Endothelial cell of umbilical vein (primary cell): Measurements from ENCODE around the gene TCERG1L. TPM values are rescaled to one million over a fixed set of nuclear protein-coding genes. Genes with fewer than 3 reads are reported as not detected.

ENCODE experiments used
- BruUV-seq: library from RNA; stranded (reverse); fragments of 400-500 nt; replicated peaks from 2 replicates; lab custom pipeline; 2021; lab: Mats Ljungman, UMichigan
- CTCF ChIA-PET: fragments of 300-600, 350-600 bp; sonication (Branson Sonifier 250); formaldehyde crosslinking; loops from one replicate; lab custom pipeline; 2021; ENCODE audit warnings: antibody characterized with exemption, inconsistent platforms; lab: Charles Lee
- POLR2A ChIA-PET: fragments of 300-600, 350-600 bp; sonication (Branson Sonifier 250); formaldehyde crosslinking; loops from one replicate; lab custom pipeline; 2021; ENCODE audit warnings: antibody characterized with exemption, inconsistent platforms; lab: Charles Lee
- DNase-seq: peaks from one replicate; pipeline ENCODE4 v3.0.0-alpha.2; 2011; ENCODE audit warnings: low read depth, low spot score
- FAIRE-seq: peaks from 2 replicates; lab custom pipeline; 2011; peaks lifted over from hg19 to GRCh38; lab: Jason Lieb, UNC
- H2AFZ ChIP-seq: 2 replicates; pipeline ENCODE4 v1.6.0; 2012; ENCODE audit warnings: low read depth, low read length, control low read depth, inconsistent platforms
- H3K27ac ChIP-seq: 2 replicates; pipeline ENCODE4 v1.5.1; 2011; ENCODE audit warnings: low read depth, mild to moderate bottlenecking, control low read depth, low read length, moderate library complexity; ENCODE audit not compliant: insufficient read depth
- H3K27me3 ChIP-seq, 2 experiments: 2 replicates each; pipeline versions ENCODE4 v1.6.0 to v1.6.1; 2011; ENCODE audit warnings: low read length in 2 of 2, mixed read lengths in 1 of 2; ENCODE audit not compliant: control insufficient read depth in 2 of 2, insufficient read depth in 2 of 2
- H3K36me3 ChIP-seq, 2 experiments: 2 replicates in 1 of 2; 3 replicates in 1 of 2; pipeline ENCODE4 v1.5.1; 2011; ENCODE audit warnings: low read length in 2 of 2, mild to moderate bottlenecking in 1 of 2, moderate library complexity in 1 of 2; ENCODE audit not compliant: control insufficient read depth in 2 of 2, insufficient read depth in 2 of 2; ENCODE audit errors: extremely low read depth in 1 of 2
- H3K4me1 ChIP-seq: 3 replicates; pipeline ENCODE4 v1.5.1; 2011; ENCODE audit warnings: mild to moderate bottlenecking, low read length; ENCODE audit not compliant: control insufficient read depth, insufficient read depth; ENCODE audit errors: extremely low read depth
- H3K4me2 ChIP-seq: 2 replicates; pipeline ENCODE4 v1.6.1; 2011; ENCODE audit warnings: low read length, control low read depth, mixed read lengths; ENCODE audit not compliant: insufficient read depth
- H3K4me3 ChIP-seq, 3 experiments: fragments of 200-600 bp in 1 of 3; sonication (generic), shearing (Covaris generic) in 1 of 3; replicated peaks in 1 of 3; 2 replicates each; pipeline ENCODE4 v1.5.1; 2011 to 2016; ENCODE audit warnings: control low read depth in 3 of 3, low read length in 3 of 3, mild to moderate bottlenecking in 2 of 3, inconsistent platforms in 1 of 3, low read depth in 1 of 3, moderate library complexity in 1 of 3; ENCODE audit not compliant: insufficient read depth in 1 of 3
- H3K79me2 ChIP-seq: 2 replicates; pipeline ENCODE4 v1.6.0; 2012; ENCODE audit warnings: low read length, inconsistent platforms; ENCODE audit not compliant: control insufficient read depth, insufficient read depth
- H3K9ac ChIP-seq: replicated peaks from 2 replicates; pipeline ENCODE3; 2011; ENCODE audit warnings: low read length, control low read depth; ENCODE audit not compliant: insufficient read depth; ENCODE audit errors: extremely low read depth
- H3K9me1 ChIP-seq: replicated peaks from 3 replicates; pipeline ENCODE4 v1.6.0; 2011; ENCODE audit warnings: mild to moderate bottlenecking, low read length; ENCODE audit not compliant: control insufficient read depth, insufficient read depth; ENCODE audit errors: extremely low read depth
- H3K9me3 ChIP-seq: replicated peaks from 2 replicates; pipeline ENCODE4 v1.5.1; 2012; ENCODE audit warnings: low read length, inconsistent platforms; ENCODE audit not compliant: control insufficient read depth, insufficient read depth
- H4K20me1 ChIP-seq: replicated peaks from 2 replicates; pipeline ENCODE3; 2011; ENCODE audit warnings: mild to moderate bottlenecking, low read length; ENCODE audit not compliant: control insufficient read depth, insufficient read depth; ENCODE audit errors: extremely low read depth
- CTCF ChIP-seq, 2 donors: IDR thresholded peaks; 1 replicate in 1 of 2; 2 replicates in 1 of 2; pipeline ENCODE4 v1.5.1; 2011; ENCODE audit warnings: low read length in 2 of 2, mild to moderate bottlenecking in 2 of 2, moderate library complexity in 2 of 2, control low read depth in 1 of 2, inconsistent platforms in 1 of 2, low read depth in 1 of 2; ENCODE audit not compliant: insufficient read depth in 1 of 2; ENCODE audit errors: extremely low read depth in 1 of 2
- EZH2 ChIP-seq: IDR thresholded peaks from 2 replicates; pipeline ENCODE4 v1.6.1; 2012; ENCODE audit warnings: borderline replicate concordance, low read depth, mild to moderate bottlenecking, moderate library complexity, low read length, inconsistent platforms; ENCODE audit not compliant: severe bottlenecking
- FOS ChIP-seq: IDR thresholded peaks from 2 replicates; pipeline ENCODE4 v1.6.1; 2011; ENCODE audit warnings: mild to moderate bottlenecking, low read length, moderate library complexity, borderline replicate concordance; ENCODE audit not compliant: insufficient read depth
- GATA2 ChIP-seq: IDR thresholded peaks from 2 replicates; pipeline ENCODE4 v1.7.0; 2011; ENCODE audit warnings: low read depth, mild to moderate bottlenecking, moderate library complexity, mixed read lengths, low read length; ENCODE audit not compliant: insufficient read length, insufficient read depth
- JUN ChIP-seq: IDR thresholded peaks from 2 replicates; pipeline ENCODE4 v1.6.1; 2011; ENCODE audit warnings: borderline replicate concordance, low read depth; ENCODE audit not compliant: insufficient read length, insufficient read depth
- MAX ChIP-seq: IDR thresholded peaks from 2 replicates; pipeline ENCODE4 v1.6.1; 2011; ENCODE audit not compliant: insufficient read depth, insufficient read length
- MYC ChIP-seq: IDR thresholded peaks from one replicate; pipeline ENCODE4 v1.6.1; 2011; ENCODE audit warnings: mild to moderate bottlenecking, low read depth, low read length
- POLR2A ChIP-seq: IDR thresholded peaks from 2 replicates; pipeline ENCODE4 v1.6.1; 2012; ENCODE audit warnings: low read depth, mild to moderate bottlenecking, control low read depth, low read length
- POLR2AphosphoS5 ChIP-seq: IDR thresholded peaks from 2 replicates; pipeline ENCODE4 v1.6.1; 2012; ENCODE audit warnings: low read depth, mild to moderate bottlenecking, control low read depth, low read length, moderate library complexity; ENCODE audit not compliant: insufficient read depth
- dilution Hi-C: fragments of 300-500 bp; cut with MboI; formaldehyde crosslinking; loops from one replicate; pipeline ENCODE4 v1.15.0; 2019; ENCODE audit warnings: low sequenced_read_pairs; ENCODE audit not compliant: extremely low pct_ligation_motif_present
- intact Hi-C: fragments of 100-400 bp; cut with micrococcal nuclease; formaldehyde crosslinking; loops from one replicate; pipeline ENCODE4 v1.10.0; 2022
- polyA plus RNA-seq, 4 experiments: library from polyadenylated mRNA; depleted of rRNA in 3 of 4; stranded (reverse) in 3 of 4; unstranded in 1 of 4; fragments of >200 nt; gene quantifications; 2 replicates each; pipeline versions ENCODE4 v1.2.1 to v1.2.3, GENCODE V29; 2011 to 2012; ENCODE audit warnings: missing spikeins in 1 of 4
- total RNA-seq: library from RNA; stranded (reverse); gene quantifications from 2 replicates; pipeline ENCODE4 v1.2.3, GENCODE V29; 2021

The TCERG1L gene
- total and polyA plus RNA-seq, 2 donors (not counting 3 experiments of a cell fraction or from before 2014, with no cell fraction given): not detected

GRCh38 chr10:131141207-131141606, 170.3 kb downstream of the TCERG1L start:
- H3K9ac ChIP-seq: no peak overlapping the region
- intact Hi-C loops (no loop called here), dilution Hi-C loops (no loop called here)
- H3K36me3 ChIP-seq: no peaks in the 10 kb centered on the region
- no peak overlapping the region for H3K4me3 ChIP-seq
- DNase-seq (no peak), FAIRE-seq (no peak)
- no peak overlapping the region for H3K4me2 ChIP-seq
- H4K20me1 ChIP-seq: no peaks in the 10 kb centered on the region
- H3K79me2 ChIP-seq: no peaks in the 10 kb centered on the region
- no peak overlapping the region for H2AFZ ChIP-seq
- no peak overlapping the region for H3K27ac ChIP-seq
- H3K9me3 ChIP-seq: peaks cover 15% of the 10 kb centered on the region
- no peaks in the 10 kb centered on the region for H3K27me3 ChIP-seq
- ChIA-PET CTCF (no interaction called here), POLR2A (no interaction called here)
- TF ChIP-seq MYC: no peak
- TF ChIP-seq MAX: no peak
- no peak for TF ChIP-seq CTCF (IDR thresholded peaks at IDR 0.05; ENCODE audit: extremely low read depth in 1 of 2, insufficient read depth in 1 of 2, low read depth in 1 of 2, low read length in 2 of 2)
- no peak for TF ChIP-seq FOS
- TF ChIP-seq EZH2: no peak
- TF ChIP-seq JUN: no peak
- TF ChIP-seq GATA2: no peak
- no peak for TF ChIP-seq POLR2A
- TF ChIP-seq POLR2AphosphoS5: no peak
- H3K9me1 ChIP-seq: no peaks in the 10 kb centered on the region
- BruUV-seq: no TSS peak
- H3K4me1 ChIP-seq: no peaks in the 10 kb centered on the region
